ENCODE measurements around the gene L3HYPDH.

Gene L3HYPDH

DNA sequence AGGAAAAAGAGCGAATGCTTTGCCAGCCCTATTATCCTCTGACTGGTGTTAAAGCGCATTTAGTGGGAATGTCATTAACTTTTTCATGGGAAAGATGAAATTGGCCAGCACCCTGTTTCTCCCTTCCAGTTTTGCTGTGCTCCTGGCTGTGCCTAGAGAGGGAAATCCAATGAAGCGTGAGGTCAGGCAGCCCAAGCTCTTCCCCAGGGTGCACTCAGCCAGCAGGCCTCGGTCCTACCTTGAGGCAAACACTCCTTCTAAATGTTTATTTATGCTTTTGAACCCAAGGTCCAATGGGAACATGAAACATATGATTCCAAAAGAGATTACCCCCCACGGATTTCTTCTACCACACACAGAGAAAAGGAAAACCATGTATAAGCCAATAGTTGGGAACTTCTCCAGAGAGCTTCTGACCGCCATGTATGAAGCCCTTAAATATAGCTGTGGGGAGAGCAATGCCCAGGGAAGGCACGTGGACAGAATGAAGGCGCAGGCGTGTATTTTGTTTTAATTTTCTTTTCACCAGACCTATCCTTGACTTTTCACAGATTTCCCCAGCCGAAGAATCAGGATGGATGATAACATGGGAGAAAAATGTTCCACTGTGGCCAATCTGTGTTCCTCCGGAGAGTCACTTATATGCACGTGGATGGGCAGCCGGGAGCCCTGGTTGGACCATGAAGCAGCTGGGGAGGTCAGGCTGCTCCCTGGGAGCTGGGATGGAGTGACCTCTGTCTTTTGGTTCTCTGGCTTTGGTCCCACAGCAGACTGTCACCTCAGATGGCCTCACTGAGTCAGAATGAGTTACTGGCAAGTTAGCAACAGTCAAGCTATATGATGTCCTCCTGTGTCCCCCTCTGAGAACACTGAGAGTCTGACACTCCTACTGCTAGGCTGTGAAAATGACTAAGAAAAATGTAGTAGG, 56.3 kb downstream of the L3HYPDH start:
- DNase-seq (ENCODE audit: low spot score), result no peak

- no peak for DNase-seq (ENCODE audit: low spot score)
Observed at GRCh38 chr14:59425322-59425935, 58.8 kb downstream of the L3HYPDH start.

DNA sequence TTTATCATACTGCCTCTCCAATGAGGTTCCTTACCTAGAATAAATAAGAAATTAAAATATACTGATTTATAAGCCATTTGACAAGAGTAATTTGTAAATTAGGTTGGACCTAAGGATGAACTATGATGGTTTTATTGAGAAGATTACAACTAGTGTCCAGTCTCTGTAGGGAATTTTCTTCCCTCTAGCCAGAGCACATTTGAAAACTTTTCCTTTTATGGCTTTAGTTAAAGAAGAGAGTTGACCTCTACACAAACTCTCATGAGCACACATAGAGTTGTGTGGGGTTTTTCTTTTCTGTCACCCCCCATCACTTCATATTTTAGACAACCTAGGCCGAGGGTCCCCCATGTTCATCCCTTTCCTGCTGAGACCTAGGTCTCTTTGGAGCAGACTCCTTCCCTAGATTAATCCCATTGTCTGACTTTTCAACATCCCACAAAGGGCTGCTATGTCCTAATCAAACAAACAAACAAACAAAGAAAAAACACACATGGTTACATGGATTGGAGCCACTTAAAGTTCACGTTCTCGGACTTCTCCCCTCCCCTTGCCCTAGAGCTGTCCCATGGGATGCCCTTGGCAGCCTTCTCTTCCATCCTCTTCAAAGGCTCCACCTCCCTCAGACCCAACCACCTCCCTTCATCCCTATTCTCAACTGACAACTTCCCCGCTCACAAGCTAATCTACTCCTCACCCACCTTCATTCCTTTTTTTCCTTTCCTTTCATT, 59.7 kb downstream of the L3HYPDH start:
- no peak for DNase-seq (ENCODE audit: low spot score)

Measured in SW480 (cell line).